ENCODE results near the gene POF1B.
"Not testable (repeated sequence)": the region's sequence is repeated elsewhere in the genome, so short reads cannot be mapped to it uniquely, and the experiment has no call there.

POF1B gene

DNA sequence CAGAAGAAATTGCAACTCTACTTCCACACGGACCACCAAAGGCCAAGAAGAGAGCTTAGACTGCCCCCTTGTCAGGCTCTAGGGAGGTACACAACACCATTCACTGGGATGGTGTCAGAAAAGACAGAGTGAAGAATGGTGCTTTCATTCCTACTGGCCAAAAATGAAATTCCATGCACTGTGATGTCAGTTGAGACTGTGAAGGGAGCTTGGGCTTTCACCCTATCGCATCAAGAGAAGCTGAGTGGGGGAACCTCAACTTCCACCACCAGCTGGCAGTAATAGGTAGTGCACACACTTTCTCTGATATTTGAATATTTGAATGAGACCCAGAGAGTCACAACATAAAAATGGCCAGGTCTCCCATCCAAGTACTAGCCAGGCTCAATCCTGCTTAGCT is 69.7 kb downstream of the POF1B start:
- no peaks in the 10 kb centered on the region for H3K4me1 Mint-ChIP-seq (ENCODE audit: low read depth)
- H3K4me3 Mint-ChIP-seq, result no peak overlapping the region
- no peaks in the 10 kb centered on the region for H3K36me3 Mint-ChIP-seq
- H3K27ac Mint-ChIP-seq, result no peak overlapping the region
- H3K27me3 Mint-ChIP-seq, result no peaks in the 10 kb centered on the region
- no peaks in the 10 kb centered on the region for H3K9me3 Mint-ChIP-seq (ENCODE audit: low read depth)

DNA sequence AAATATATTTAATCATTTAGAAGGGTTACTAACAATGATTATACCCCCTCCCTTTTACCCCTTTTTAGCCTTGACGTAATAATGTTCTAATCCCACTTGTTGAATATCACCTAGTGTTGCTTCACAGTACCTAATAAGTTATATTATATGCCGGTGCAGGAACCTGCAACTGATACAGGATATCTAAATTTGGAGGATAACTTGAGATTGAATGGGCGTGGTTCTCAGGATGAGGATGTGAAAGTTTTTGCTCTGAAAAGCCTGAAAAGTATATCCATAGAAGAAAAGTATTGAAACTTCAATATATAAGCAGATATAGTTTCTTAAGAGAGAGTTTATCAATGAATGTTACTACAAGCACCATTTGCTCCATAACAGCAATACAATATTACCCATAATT is 75.9 kb downstream of the POF1B start:
- no peaks in the 10 kb centered on the region for H3K9me3 Mint-ChIP-seq (ENCODE audit: low read depth)
- no peak overlapping the region for H3K27ac Mint-ChIP-seq
- H3K4me3 Mint-ChIP-seq, result no peak overlapping the region
- no peaks in the 10 kb centered on the region for H3K36me3 Mint-ChIP-seq
- no peaks in the 10 kb centered on the region for H3K4me1 Mint-ChIP-seq (ENCODE audit: low read depth)
- H3K27me3 Mint-ChIP-seq, result no peaks in the 10 kb centered on the region

DNA sequence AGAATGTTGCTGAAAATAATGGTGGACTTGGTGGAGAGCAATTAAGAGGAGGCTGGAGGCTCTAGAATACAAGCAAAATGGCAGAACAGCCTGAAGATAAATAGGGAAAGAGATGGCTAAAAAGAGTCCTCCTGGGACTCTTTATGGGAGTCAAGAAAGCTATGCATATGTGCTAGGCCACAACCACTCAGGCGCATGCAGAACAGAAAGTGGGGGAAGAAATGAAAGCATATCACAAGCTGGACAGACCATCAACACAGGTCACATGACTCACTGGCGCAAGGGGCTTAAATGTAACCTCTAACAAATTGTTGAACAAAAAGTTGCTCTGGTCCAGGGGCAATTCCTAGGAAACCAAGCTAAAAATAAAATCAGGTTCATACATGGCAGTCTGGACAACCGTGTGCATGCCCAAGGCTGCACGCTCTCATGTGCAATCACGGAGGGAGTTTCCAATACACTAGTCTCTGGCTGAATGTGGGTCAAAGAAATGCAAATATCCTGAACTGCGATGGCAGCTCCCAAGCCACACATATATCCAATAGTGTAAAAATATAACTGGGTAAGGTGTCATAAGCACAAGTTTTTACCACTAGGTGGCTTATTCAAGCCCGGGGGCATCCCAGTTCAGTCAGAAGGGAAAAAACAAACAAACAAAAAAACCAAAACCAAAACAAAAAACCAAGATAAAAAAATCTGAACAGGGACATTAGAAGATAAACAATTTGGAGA is 90.3 kb downstream of the POF1B start:
- Mint-ChIP-seq H3K27me3 (no peaks in the 10 kb centered on the region), H3K4me1 (ENCODE audit: low read depth) (no peaks in the 10 kb centered on the region), H3K4me3 (no peak overlapping the region), H3K27ac (no peak overlapping the region), H3K9me3 (ENCODE audit: low read depth) (peaks cover 6% of the 10 kb centered on the region), H3K36me3 (no peaks in the 10 kb centered on the region)

DNA sequence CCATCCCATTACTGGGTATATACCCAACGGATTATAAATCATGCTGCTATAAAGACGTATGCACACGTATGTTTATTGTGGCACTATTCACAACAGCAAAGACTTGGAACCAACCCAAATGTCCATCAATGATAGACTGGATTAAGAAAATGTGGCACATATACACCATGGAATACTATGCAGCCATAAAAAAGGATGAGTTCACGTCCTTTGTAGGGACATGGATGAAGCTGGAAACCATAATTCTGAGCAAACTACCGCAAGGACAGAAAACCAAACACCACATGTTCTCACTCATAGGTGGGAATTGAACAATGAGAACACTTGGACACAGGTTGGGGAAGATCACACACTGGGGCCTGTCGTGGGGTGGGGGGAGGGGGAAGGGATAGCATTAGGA is 94.2 kb downstream of the POF1B start:
- H3K36me3 Mint-ChIP-seq; H3K9me3 Mint-ChIP-seq (ENCODE audit: low read depth); H3K27me3 Mint-ChIP-seq; H3K4me1 Mint-ChIP-seq (ENCODE audit: low read depth); H3K27ac Mint-ChIP-seq; H3K4me3 Mint-ChIP-seq: not testable (repeated sequence)

DNA sequence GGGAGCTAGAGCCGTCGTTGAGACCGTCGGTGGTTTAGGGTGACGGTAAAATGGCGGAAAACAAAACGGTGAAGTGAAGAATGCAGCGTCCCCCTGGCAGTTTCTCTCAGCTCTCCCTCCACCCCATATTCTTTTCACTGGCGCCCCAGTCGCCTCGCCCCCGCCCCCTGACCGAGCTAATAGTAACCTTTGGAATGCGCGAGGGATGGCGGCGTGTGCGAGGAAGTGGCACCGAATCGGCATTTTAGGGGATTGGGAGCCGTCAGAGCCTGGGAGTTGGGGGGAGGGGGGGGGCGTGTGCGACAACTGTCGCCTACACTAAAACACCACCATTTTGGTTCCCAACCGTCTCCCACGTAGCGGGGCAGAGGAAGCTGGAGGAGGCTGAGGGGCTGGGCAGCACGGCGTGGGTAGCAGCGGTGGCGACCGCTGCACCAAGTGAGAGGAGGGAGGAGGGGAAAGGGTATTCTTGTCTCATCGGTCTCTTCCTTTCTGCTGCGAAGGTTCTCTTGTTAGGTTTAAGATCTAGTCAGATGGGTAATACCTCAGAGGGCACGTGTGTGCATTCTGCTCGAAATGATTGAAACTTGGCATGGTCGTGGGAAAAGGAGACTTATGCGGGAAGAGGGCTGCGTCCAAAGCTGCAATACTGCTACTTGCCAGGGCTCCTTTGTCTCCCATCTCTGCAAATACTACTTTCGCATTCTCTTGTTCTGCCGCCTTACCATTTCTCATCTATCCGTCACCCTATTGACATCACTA is 134.8 kb downstream of the POF1B start:
- Mint-ChIP-seq H3K36me3 (no peaks in the 10 kb centered on the region), H3K4me3 (peak overlapping the region; percentile 94), H3K4me1 (ENCODE audit: low read depth) (peaks cover 13% of the 10 kb centered on the region), H3K27me3 (peaks cover 2% of the 10 kb centered on the region), H3K27ac (peak overlapping the region; percentile 43), H3K9me3 (ENCODE audit: low read depth) (no peaks in the 10 kb centered on the region)

DNA sequence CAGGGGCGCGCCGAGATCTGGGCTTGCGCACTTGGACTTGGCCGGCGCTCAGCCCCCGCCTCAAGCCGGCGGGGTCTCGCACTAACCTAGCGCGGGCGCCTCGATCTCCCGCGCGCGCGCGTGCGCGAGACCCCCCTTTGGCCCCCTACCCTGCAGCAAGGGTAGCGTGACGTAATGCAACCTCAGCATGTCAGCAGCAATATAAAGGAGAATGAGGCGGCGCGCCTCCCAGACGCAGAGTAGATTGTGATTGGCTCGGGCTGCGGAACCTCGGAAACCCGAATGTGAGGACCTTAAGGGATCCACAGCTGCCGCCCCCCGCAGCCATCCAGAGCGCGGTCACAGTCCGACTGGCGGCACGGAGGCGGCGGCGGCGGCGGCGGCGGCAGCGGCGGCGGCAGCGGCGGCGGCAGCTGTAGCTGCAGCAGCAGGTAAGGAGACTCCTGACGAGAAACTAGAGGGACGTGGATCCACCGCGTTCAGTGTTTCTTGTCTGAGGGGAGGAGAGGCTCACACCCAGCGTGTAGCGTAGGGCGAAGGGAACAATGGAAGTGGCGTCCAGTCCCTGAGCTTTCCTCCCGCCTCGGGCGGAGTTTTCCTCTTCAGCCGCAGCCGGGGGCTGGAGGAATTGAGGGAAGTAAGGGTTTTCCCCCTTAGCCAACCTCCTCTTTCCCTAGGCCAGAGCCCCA is 135.6 kb downstream of the POF1B start, which contains the start of the genes SATL1 and ZNF711:
Gene SATL1, minus strand, starts transcription at position 19 of the 689 bp plus-strand sequence. CDS start 134,811 bp downstream, outside the sequence.
Gene ZNF711, plus strand, starts transcription at position 231 of the 689 bp plus-strand sequence. CDS start 3,582 bp downstream, outside the sequence.
- Mint-ChIP-seq H3K4me1 (ENCODE audit: low read depth) (peaks cover 13% of the 10 kb centered on the region), H3K4me3 (peak within 1 kb of the TSS; percentile 94), H3K27ac (peak within 1 kb of the TSS; percentile 43), H3K9me3 (ENCODE audit: low read depth) (no peaks in the 10 kb centered on the region), H3K36me3 (no peaks in the 10 kb centered on the region), H3K27me3 (peaks cover 2% of the 10 kb centered on the region)

DNA sequence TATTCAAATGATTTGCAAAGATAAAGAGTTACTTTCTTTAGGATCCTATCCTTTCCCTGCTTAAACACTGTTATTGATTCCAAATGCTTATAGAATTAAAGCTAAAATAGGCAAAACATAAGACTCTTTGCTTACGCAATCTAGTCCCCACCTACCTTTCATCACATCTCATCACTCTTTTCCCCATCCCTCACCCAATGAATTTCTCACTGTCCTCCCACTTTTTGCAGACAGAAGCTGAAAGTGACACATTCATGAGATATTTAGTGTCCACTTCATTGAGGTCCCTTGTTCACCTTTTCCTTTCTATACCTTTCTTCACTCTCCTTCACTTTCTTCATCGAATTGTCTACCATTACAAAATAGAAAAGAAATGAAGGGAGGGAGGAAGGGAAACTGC is 136.3 kb downstream of the POF1B start:
- peak overlapping the region; percentile 78 for H3K4me3 Mint-ChIP-seq
- H3K9me3 Mint-ChIP-seq (ENCODE audit: low read depth), result no peaks in the 10 kb centered on the region
- H3K4me1 Mint-ChIP-seq (ENCODE audit: low read depth), result peaks cover 13% of the 10 kb centered on the region
- no peaks in the 10 kb centered on the region for H3K27me3 Mint-ChIP-seq
- H3K27ac Mint-ChIP-seq, result no peak overlapping the region
- no peaks in the 10 kb centered on the region for H3K36me3 Mint-ChIP-seq

Data from activated naive CD8-positive, alpha-beta T cell (primary cell).